OCI-LY7 (cell line): ENCODE results near the gene PES1. TPM values are rescaled to one million over a fixed set of nuclear protein-coding genes. Genes with fewer than 3 reads are reported as not detected.

Source experiments
- BruUV-seq: library from RNA; stranded (reverse); fragments of 400-500 nt; replicated peaks from 2 replicates; lab custom pipeline; 2021; lab: Mats Ljungman, UMichigan
- CTCF ChIA-PET: fragments of 300-600 bp; sonication (Branson Sonifier 250); formaldehyde crosslinking; loops from one replicate; lab custom pipeline; 2022; ENCODE audit warnings: antibody characterized with exemption; ENCODE audit not compliant: unreplicated experiment; lab: Charles Lee
- POLR2A ChIA-PET: fragments of 300-600 bp; sonication (Branson Sonifier 250); formaldehyde crosslinking; loops from one replicate; lab custom pipeline; 2022; ENCODE audit warnings: antibody characterized with exemption; lab: Charles Lee
- DNase-seq: peaks from one replicate; pipeline ENCODE4 v3.0.0-alpha.2; 2015; ENCODE audit warnings: low spot score
- H2AFZ ChIP-seq: fragments of 200-600 bp; sonication (generic), shearing (Covaris generic); 2 replicates; pipeline ENCODE4 v1.6.1; 2014; ENCODE audit warnings: mild to moderate bottlenecking, antibody characterized with exemption, low read length, moderate library complexity
- H3K27ac ChIP-seq: fragments of 200-600 bp; sonication (generic); 2 replicates; pipeline ENCODE4 v1.5.1; 2014; ENCODE audit warnings: mixed run types, low read depth, mild to moderate bottlenecking, moderate library complexity, low read length, inconsistent platforms; ENCODE audit not compliant: poor library complexity, severe bottlenecking
- H3K36me3 ChIP-seq: fragments of 200-600 bp; sonication (generic); 2 replicates; pipeline ENCODE4 v1.6.1; 2014; ENCODE audit warnings: mild to moderate bottlenecking, antibody characterized with exemption, low read length, moderate library complexity, mixed read lengths; ENCODE audit not compliant: insufficient read depth
- H3K4me1 ChIP-seq: fragments of 200-600 bp; sonication (generic); 2 replicates; pipeline ENCODE4 v1.5.1; 2014; ENCODE audit warnings: mild to moderate bottlenecking, low read length; ENCODE audit not compliant: insufficient read depth, poor library complexity, severe bottlenecking
- H3K4me2 ChIP-seq: fragments of 200-600 bp; sonication (generic); 2 replicates; pipeline ENCODE4 v1.6.1; 2014; ENCODE audit warnings: mild to moderate bottlenecking, low read length
- H3K4me3 ChIP-seq: fragments of 200-600 bp; sonication (generic); 2 replicates; pipeline ENCODE4 v1.5.1; 2014; ENCODE audit warnings: mild to moderate bottlenecking, low read depth, low read length; ENCODE audit not compliant: poor library complexity, severe bottlenecking
- H3K79me2 ChIP-seq: fragments of 200-600 bp; sonication (generic); 2 replicates; pipeline ENCODE4 v1.6.1; 2016; ENCODE audit warnings: low read depth, mild to moderate bottlenecking, low read length, moderate library complexity, mixed read lengths; ENCODE audit not compliant: insufficient read depth
- H3K9me2 ChIP-seq: fragments of 200-600 bp; sonication (generic); 2 replicates; pipeline ENCODE4 v1.6.1; 2016; ENCODE audit warnings: mild to moderate bottlenecking, low read length, mixed read lengths; ENCODE audit not compliant: insufficient read depth
- H3K9me3 ChIP-seq: fragments of 200-600 bp; sonication (generic); 2 replicates; pipeline ENCODE4 v1.6.1; 2014; ENCODE audit warnings: mild to moderate bottlenecking, mixed run types, low read length, mixed read lengths
- H4K20me1 ChIP-seq: fragments of 200-600 bp; sonication (generic); 2 replicates; pipeline ENCODE4 v1.6.1; 2014; ENCODE audit warnings: mild to moderate bottlenecking, antibody characterized with exemption, low read length, moderate library complexity, mixed read lengths; ENCODE audit not compliant: insufficient read depth
- CTCF ChIP-seq: fragments of 200-600 bp; sonication (generic); conservative IDR thresholded peaks from 2 replicates; pipeline ENCODE4 v1.5.1; 2014; ENCODE audit warnings: mild to moderate bottlenecking, antibody characterized with exemption, low read length, moderate library complexity, mixed read lengths
- EZH2phosphoT487 ChIP-seq: fragments of 200-600 bp; sonication (generic); IDR thresholded peaks from 2 replicates; pipeline ENCODE4 v1.6.1; 2018; ENCODE audit warnings: low read depth, borderline replicate concordance, mild to moderate bottlenecking, mixed run types, antibody characterized with exemption, low read length, moderate library complexity, mixed read lengths
- intact Hi-C: fragments of 100-400 bp; cut with micrococcal nuclease; formaldehyde crosslinking; loops from one replicate; pipeline ENCODE4 v1.10.0; 2022; ENCODE audit not compliant: unreplicated experiment
- total RNA-seq, 2 experiments: library from RNA; depleted of rRNA in 1 of 2; stranded (reverse); fragments of >200 nt in 1 of 2; shearing (Covaris generic) in 1 of 2; gene quantifications; 2 replicates each; pipeline ENCODE4 v1.2.3, GENCODE V29; 2014 to 2022

Gene PES1
- total RNA-seq, 2 experiments from 2014 or later = 78.2 to 107 TPM

DNA sequence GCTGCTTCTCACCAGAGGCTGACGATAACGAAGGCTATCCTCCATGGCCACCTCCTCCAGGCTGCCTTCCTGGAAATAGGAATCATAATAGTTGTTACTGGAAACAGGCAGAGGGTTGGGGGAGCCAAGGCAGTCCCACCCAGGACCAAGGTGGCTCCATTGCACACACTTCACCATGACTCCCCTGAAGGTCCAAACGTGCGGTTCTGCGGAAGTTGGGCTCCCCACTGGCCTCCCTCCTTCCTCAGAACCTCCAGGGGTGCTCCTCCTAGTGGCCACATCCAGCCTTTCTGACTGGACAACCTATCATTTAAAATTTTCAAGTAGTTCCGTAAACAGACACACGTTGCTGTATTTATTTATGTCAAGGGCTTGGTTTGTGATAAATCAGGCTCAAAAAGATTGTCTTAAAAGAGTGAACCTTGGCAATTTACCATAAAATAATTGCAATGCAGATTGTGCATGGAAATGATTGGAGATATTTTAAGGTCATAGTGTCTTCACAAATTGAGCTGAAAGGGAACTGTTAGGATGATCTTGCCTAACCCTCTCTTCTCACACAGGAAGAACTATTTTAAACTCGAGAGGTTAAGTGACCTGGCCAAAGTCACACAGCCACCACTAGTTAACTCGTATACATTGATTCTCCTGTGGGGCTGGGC is 13.9 kb upstream of the PES1 start:
- H2AFZ ChIP-seq = peak overlapping the region; percentile 98
- H3K9me3 ChIP-seq = no peaks in the 10 kb centered on the region
- intact Hi-C loops = loop anchor here (5.0 kb wide), 1 partner anchor 168 kb away; no protein-coding TSS in a partner anchor
- H3K27ac ChIP-seq = no peak overlapping the region
- H3K4me1 ChIP-seq = peaks cover 36% of the 10 kb centered on the region
- peak; percentile 68 for DNase-seq
- CTCF ChIA-PET = no interaction called here
- H3K79me2 ChIP-seq = no peaks in the 10 kb centered on the region
- BruUV-seq = no TSS peak
- H3K9me2 ChIP-seq = no peaks in the 10 kb centered on the region
- TF ChIP-seq CTCF = peak; percentile 88
- no peak for TF ChIP-seq EZH2phosphoT487
- POLR2A ChIA-PET = interaction anchor here (0.6 to 1.1 kb wide), 2 partner anchors 14 to 1598 kb away, joined by 3 to 7 read pairs; partner anchors contain the start of gene PES1
- no peaks in the 10 kb centered on the region for H4K20me1 ChIP-seq
- peak overlapping the region; percentile 68 for H3K4me2 ChIP-seq
- H3K36me3 ChIP-seq = no peaks in the 10 kb centered on the region
- H3K4me3 ChIP-seq = peak overlapping the region; percentile 13

DNA sequence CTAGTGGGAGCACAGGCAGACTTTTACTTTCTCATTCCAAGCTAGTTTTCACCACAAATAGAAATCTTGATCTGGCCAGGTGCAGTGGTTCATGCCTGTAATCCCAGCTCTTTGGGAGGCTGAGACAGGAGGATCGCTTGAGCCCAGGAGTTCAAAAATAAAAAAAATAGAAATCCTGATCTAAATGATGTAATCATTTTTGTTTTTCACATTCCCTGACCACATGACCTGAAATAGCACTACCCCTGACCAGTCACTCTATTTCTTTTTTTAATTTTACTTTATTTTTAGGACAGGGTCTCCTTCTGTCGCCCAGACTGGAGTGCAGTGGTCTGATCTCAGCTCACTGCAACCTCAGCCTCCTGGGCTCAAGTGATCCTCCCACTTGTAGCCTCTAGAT is 13.0 kb upstream of the PES1 start:
- Histone ChIP-seq H3K4me3 (no peak overlapping the region), H3K79me2 (no peaks in the 10 kb centered on the region), H3K27ac (no peak overlapping the region), H2AFZ (no peak overlapping the region), H3K36me3 (no peaks in the 10 kb centered on the region), H3K9me3 (no peaks in the 10 kb centered on the region), H3K4me2 (no peak overlapping the region), H3K4me1 (peaks cover 36% of the 10 kb centered on the region), H3K9me2 (no peaks in the 10 kb centered on the region), H4K20me1 (no peaks in the 10 kb centered on the region)
- DNase-seq = no peak
- ChIA-PET POLR2A (no interaction called here), CTCF (no interaction called here)
- no peak for TF ChIP-seq EZH2phosphoT487
- no peak for TF ChIP-seq CTCF
- no TSS peak for BruUV-seq
- intact Hi-C loops = loop anchor here (5.0 kb wide), 1 partner anchor 167 kb away; no protein-coding TSS in a partner anchor

- intact Hi-C loops = no loop called here
- Histone ChIP-seq H3K9me3 (no peaks in the 10 kb centered on the region), H3K79me2 (no peaks in the 10 kb centered on the region), H3K36me3 (no peaks in the 10 kb centered on the region), H3K9me2 (no peaks in the 10 kb centered on the region), H3K27ac (no peak overlapping the region), H2AFZ (no peak overlapping the region), H3K4me1 (peaks cover 27% of the 10 kb centered on the region), H4K20me1 (no peaks in the 10 kb centered on the region), H3K4me3 (no peak overlapping the region), H3K4me2 (no peak overlapping the region)
- DNase-seq = no peak
- CTCF ChIA-PET = no interaction called here
- no peak for TF ChIP-seq EZH2phosphoT487
- TF ChIP-seq CTCF = no peak
- POLR2A ChIA-PET = interaction anchor here (0.7 kb wide), 1 partner anchor 1787 kb away, joined by 3 read pairs; no protein-coding TSS in a partner anchor
- BruUV-seq = no TSS peak
Observed at GRCh38 chr22:30603801-30604200, 12.1 kb upstream of the PES1 start.
